ENCODE results near the gene TAS2R16.
"Not testable (repeated sequence)": the region's sequence is repeated elsewhere in the genome, so short reads cannot be mapped to it uniquely, and the experiment has no call there.

The TAS2R16 gene

GRCh38 chr7:122970740-122971725, 24.5 kb downstream of the TAS2R16 start:
- DNase-seq, result no peak

GRCh38 chr7:122968389-122968788, 27.1 kb downstream of the TAS2R16 start:
- no peak for DNase-seq

GRCh38 chr7:122965306-122965705, 30.2 kb downstream of the TAS2R16 start:
- DNase-seq, result no peak

GRCh38 chr7:122953678-122954077, 41.8 kb downstream of the TAS2R16 start:
- not testable (repeated sequence) for DNase-seq

- DNase-seq, result no peak
Measured at GRCh38 chr7:122951006-122951405, 44.5 kb downstream of the TAS2R16 start.

GRCh38 chr7:122949186-122949585, 46.3 kb downstream of the TAS2R16 start:
- DNase-seq, result no peak
